LNCaP clone FGC (cell line): ENCODE data around the gene ANKS4B.
"Not testable (repeated sequence)": the region's sequence is repeated elsewhere in the genome, so short reads cannot be mapped to it uniquely, and the experiment has no call there.

ENCODE experiments used
- DNase-seq: peaks from one replicate; pipeline ENCODE4 v3.0.0-alpha.2; 2011; ENCODE audit warnings: low read depth
- H3K4me3 ChIP-seq: 2 replicates; pipeline ENCODE4 v1.5.1; 2011; ENCODE audit warnings: mild to moderate bottlenecking, low read depth, low read length, control low read depth
- TF ChIP-seq, protein P1 (sequence below): IDR thresholded peaks from 2 replicates; pipeline ENCODE4 v1.5.1; 2012; ENCODE audit warnings: mild to moderate bottlenecking; ENCODE audit not compliant: control insufficient read depth, insufficient read depth; ENCODE audit errors: extremely low read depth

ANKS4B gene

DNA sequence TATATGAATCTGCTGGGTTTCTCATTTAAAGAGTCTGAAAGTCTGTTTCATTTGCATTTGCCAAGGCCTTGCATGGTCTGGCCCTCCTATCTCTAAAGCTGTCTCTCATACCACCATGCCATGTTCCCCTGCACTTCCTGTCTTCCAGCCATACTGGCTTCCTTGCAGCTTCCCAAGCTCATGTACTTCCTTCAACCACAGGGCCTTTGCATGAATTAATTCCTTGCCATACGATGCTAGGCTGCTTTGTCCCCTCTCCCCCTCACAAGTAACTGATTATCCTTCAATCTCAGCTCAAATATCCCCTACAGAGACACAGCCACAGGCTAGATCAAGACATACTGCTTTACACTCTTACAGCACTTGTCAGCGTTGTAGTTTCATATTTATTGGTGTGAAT is 38.8 kb downstream of the ANKS4B start:
- no peak overlapping the region for H3K4me3 ChIP-seq
- no peak for DNase-seq
- TF ChIP-seq, protein P1, sequence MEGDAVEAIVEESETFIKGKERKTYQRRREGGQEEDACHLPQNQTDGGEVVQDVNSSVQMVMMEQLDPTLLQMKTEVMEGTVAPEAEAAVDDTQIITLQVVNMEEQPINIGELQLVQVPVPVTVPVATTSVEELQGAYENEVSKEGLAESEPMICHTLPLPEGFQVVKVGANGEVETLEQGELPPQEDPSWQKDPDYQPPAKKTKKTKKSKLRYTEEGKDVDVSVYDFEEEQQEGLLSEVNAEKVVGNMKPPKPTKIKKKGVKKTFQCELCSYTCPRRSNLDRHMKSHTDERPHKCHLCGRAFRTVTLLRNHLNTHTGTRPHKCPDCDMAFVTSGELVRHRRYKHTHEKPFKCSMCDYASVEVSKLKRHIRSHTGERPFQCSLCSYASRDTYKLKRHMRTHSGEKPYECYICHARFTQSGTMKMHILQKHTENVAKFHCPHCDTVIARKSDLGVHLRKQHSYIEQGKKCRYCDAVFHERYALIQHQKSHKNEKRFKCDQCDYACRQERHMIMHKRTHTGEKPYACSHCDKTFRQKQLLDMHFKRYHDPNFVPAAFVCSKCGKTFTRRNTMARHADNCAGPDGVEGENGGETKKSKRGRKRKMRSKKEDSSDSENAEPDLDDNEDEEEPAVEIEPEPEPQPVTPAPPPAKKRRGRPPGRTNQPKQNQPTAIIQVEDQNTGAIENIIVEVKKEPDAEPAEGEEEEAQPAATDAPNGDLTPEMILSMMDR = no peak

- DNase-seq, H3K4me3 ChIP-seq: not testable (repeated sequence)
Observed at GRCh38 chr16:21272763-21273162, 39.3 kb downstream of the ANKS4B start.

GRCh38 chr16:21274172-21274726 is 40.8 kb downstream of the ANKS4B start:
- DNase-seq = no peak
- TF ChIP-seq, protein P1 = no peak
- no peak overlapping the region for H3K4me3 ChIP-seq

DNA sequence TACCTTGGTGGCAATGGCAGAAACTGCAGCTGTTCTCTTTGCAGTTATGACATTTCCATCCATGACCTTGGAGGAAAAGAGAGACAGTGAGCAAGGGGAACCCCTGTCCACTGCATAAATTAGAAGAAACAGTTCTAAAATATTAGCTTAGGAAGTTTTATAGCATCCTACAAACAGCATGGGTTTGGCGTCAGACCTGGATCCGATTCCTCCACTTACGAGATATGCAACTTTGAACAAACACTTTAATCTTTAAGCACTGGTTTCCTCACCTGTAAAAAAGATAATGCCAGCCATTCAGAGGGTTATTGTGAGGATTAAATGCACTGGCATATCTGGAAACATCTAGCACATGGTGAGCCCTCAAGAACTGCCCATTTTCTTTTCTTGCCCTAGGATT is 42.0 kb downstream of the ANKS4B start:
- no peak overlapping the region for H3K4me3 ChIP-seq
- TF ChIP-seq, protein P1 = no peak

DNA sequence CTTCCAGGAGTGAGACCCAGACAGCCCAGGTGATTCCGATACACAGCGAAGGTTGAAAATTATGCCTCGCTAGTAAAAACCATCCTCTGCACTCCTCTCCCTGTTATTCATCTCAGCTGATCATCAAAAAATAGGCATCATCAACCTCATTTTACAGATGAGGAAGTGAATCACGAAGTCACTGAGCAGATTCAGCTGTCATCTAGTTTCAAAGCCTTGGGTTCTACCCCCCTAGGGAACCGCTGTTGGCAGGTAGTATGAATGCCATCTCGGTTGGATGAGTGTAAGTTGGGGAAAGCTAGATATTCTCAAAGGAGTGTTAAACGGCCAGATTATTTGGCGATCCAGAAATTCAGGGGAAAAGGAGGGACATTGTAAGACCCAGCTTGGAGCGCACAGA is 42.6 kb downstream of the ANKS4B start:
- no peak for DNase-seq
- no peak overlapping the region for H3K4me3 ChIP-seq
- TF ChIP-seq, protein P1 = no peak

More for the DNA sequence above, 42.0 kb downstream of the ANKS4B start:
- DNase-seq = peak; percentile 90

- DNase-seq = no peak
- H3K4me3 ChIP-seq = peak overlapping the region; percentile 47
- TF ChIP-seq, protein P1 = no peak
Observed at GRCh38 chr16:21277045-21277926, 43.8 kb downstream of the ANKS4B start.

GRCh38 chr16:21277927-21278706 is 44.6 kb downstream of the ANKS4B start, which contains the start of gene CRYM:
TSS of gene CRYM (minus strand) at chr16:21278290. CDS start at chr16:21278251, 39 bp downstream.
- no peak for DNase-seq
- peak within 1 kb of the TSS; percentile 47 for H3K4me3 ChIP-seq
- TF ChIP-seq, protein P1 = peak; percentile 84
